ENCODE results near the gene DIP2A. TPM values are rescaled to one million over a fixed set of nuclear protein-coding genes. Genes with fewer than 3 reads are reported as not detected.
"Not testable (repeated sequence)": the region's sequence is repeated elsewhere in the genome, so short reads cannot be mapped to it uniquely, and the experiment has no call there.

DIP2A gene
- total and polyA plus RNA-seq, 2 donors, result 11.9 to 53.1 TPM

GRCh38 chr21:46431448-46431847 lies 27.2 kb upstream of the DIP2A start:
- WGBS, result 95% methylated on average over 21 of the region's 21 CpGs
- H3K36me3 ChIP-seq (ENCODE audit: control insufficient read depth in 2 of 2, insufficient read depth in 2 of 2, low read length in 1 of 2), result peaks cover 70 to 78% of the 10 kb centered on the region in 2 donors
- DNase-seq (ENCODE audit: low read depth in 6 of 9, low spot score in 9 of 9), result no peak

GRCh38 chr21:46431884-46432488 lies 26.7 kb upstream of the DIP2A start:
- Histone ChIP-seq H3K4me3 (ENCODE audit: low read length in 2 of 2) (no peak overlapping the region), H3K4me1 (ENCODE audit: control insufficient read depth in 2 of 2, insufficient read depth in 2 of 2, low read length in 2 of 2) (peaks cover 0 to 16% of the 10 kb centered on the region in 2 donors), H3K27ac (ENCODE audit: low read depth in 1 of 2, low read length in 1 of 2) (peak overlapping the region; percentile 8 to 11), H3K27me3 (ENCODE audit: control insufficient read depth in 2 of 2, insufficient read depth in 1 of 2, low read length in 1 of 2) (no peaks in the 10 kb centered on the region), H3K36me3 (ENCODE audit: control insufficient read depth in 2 of 2, insufficient read depth in 2 of 2, low read length in 1 of 2) (peaks cover 75 to 83% of the 10 kb centered on the region in 2 donors), H3K9me3 (ENCODE audit: control insufficient read depth in 2 of 2, insufficient read depth in 1 of 2, low read length in 1 of 2) (peaks cover 0 to 5% of the 10 kb centered on the region in 2 donors)
- 90% methylated on average over 22 of the region's 22 CpGs for WGBS
- no peak for DNase-seq (ENCODE audit: low read depth in 6 of 9, low spot score in 9 of 9)

More at GRCh38 chr21:46431448-46431847, 27.2 kb upstream of the DIP2A start:
- Histone ChIP-seq H3K4me1 (ENCODE audit: control insufficient read depth in 2 of 2, insufficient read depth in 2 of 2, low read length in 2 of 2) (peaks cover 0 to 12% of the 10 kb centered on the region in 2 donors), H3K27ac (ENCODE audit: low read depth in 1 of 2, low read length in 1 of 2) (peak overlapping the region in 1 of 2 donors; percentile 32), H3K27me3 (ENCODE audit: control insufficient read depth in 2 of 2, insufficient read depth in 1 of 2, low read length in 1 of 2) (no peaks in the 10 kb centered on the region), H3K9me3 (ENCODE audit: control insufficient read depth in 2 of 2, insufficient read depth in 1 of 2, low read length in 1 of 2) (no peaks in the 10 kb centered on the region), H3K4me3 (ENCODE audit: low read length in 2 of 2) (no peak overlapping the region)

- H3K27me3 ChIP-seq (ENCODE audit: control insufficient read depth in 2 of 2, insufficient read depth in 1 of 2, low read length in 1 of 2); H3K4me3 ChIP-seq (ENCODE audit: low read length in 2 of 2); H3K9me3 ChIP-seq (ENCODE audit: control insufficient read depth in 2 of 2, insufficient read depth in 1 of 2, low read length in 1 of 2); DNase-seq (ENCODE audit: low read depth in 6 of 9, low spot score in 9 of 9); H3K27ac ChIP-seq (ENCODE audit: low read depth in 1 of 2, low read length in 1 of 2): not testable (repeated sequence)
- H3K36me3 ChIP-seq (ENCODE audit: control insufficient read depth in 2 of 2, insufficient read depth in 2 of 2, low read length in 1 of 2), result peaks cover 73 to 84% of the 10 kb centered on the region in 2 donors
- 94% methylated on average over 11 of the region's 11 CpGs for WGBS
- H3K4me1 ChIP-seq (ENCODE audit: control insufficient read depth in 2 of 2, insufficient read depth in 2 of 2, low read length in 2 of 2), result peaks cover 0 to 19% of the 10 kb centered on the region in 2 donors
Observed at GRCh38 chr21:46433116-46433515, 25.6 kb upstream of the DIP2A start.

- no peak for DNase-seq (ENCODE audit: low read depth in 6 of 9, low spot score in 9 of 9)
- peaks cover 75 to 80% of the 10 kb centered on the region in 2 donors for H3K36me3 ChIP-seq (ENCODE audit: control insufficient read depth in 2 of 2, insufficient read depth in 2 of 2, low read length in 1 of 2)
- no peak overlapping the region for H3K27ac ChIP-seq (ENCODE audit: low read depth in 1 of 2, low read length in 1 of 2)
- H3K27me3 ChIP-seq (ENCODE audit: control insufficient read depth in 2 of 2, insufficient read depth in 1 of 2, low read length in 1 of 2), result no peaks in the 10 kb centered on the region
- peaks cover 0 to 19% of the 10 kb centered on the region in 2 donors for H3K4me1 ChIP-seq (ENCODE audit: control insufficient read depth in 2 of 2, insufficient read depth in 2 of 2, low read length in 2 of 2)
- 98% methylated on average over 23 of the region's 23 CpGs for WGBS
- H3K9me3 ChIP-seq (ENCODE audit: control insufficient read depth in 2 of 2, insufficient read depth in 1 of 2, low read length in 1 of 2), result peaks cover 1 to 5% of the 10 kb centered on the region in 2 donors
- no peak overlapping the region for H3K4me3 ChIP-seq (ENCODE audit: low read length in 2 of 2)
Observed at GRCh38 chr21:46434322-46434958, 24.3 kb upstream of the DIP2A start.

- peaks cover 1 to 5% of the 10 kb centered on the region in 2 donors for H3K9me3 ChIP-seq (ENCODE audit: control insufficient read depth in 2 of 2, insufficient read depth in 1 of 2, low read length in 1 of 2)
- H3K27ac ChIP-seq (ENCODE audit: low read depth in 1 of 2, low read length in 1 of 2), result peak overlapping the region in 1 of 2 donors; percentile 6
- H3K27me3 ChIP-seq (ENCODE audit: control insufficient read depth in 2 of 2, insufficient read depth in 1 of 2, low read length in 1 of 2), result no peaks in the 10 kb centered on the region
- H3K4me1 ChIP-seq (ENCODE audit: control insufficient read depth in 2 of 2, insufficient read depth in 2 of 2, low read length in 2 of 2), result peaks cover 0 to 14% of the 10 kb centered on the region in 2 donors
- DNase-seq (ENCODE audit: low read depth in 6 of 9, low spot score in 9 of 9), result no peak
- H3K36me3 ChIP-seq (ENCODE audit: control insufficient read depth in 2 of 2, insufficient read depth in 2 of 2, low read length in 1 of 2), result peaks cover 74 to 79% of the 10 kb centered on the region in 2 donors
- no peak overlapping the region for H3K4me3 ChIP-seq (ENCODE audit: low read length in 2 of 2)
- WGBS, result 98% methylated on average over 29 of the region's 29 CpGs
Observed at GRCh38 chr21:46435786-46436227, 22.9 kb upstream of the DIP2A start.

GRCh38 chr21:46436621-46437020 lies 22.1 kb upstream of the DIP2A start:
- Histone ChIP-seq H3K27ac (ENCODE audit: low read depth in 1 of 2, low read length in 1 of 2) (peak overlapping the region; percentile 21 to 56), H3K36me3 (ENCODE audit: control insufficient read depth in 2 of 2, insufficient read depth in 2 of 2, low read length in 1 of 2) (peaks cover 74 to 83% of the 10 kb centered on the region in 2 donors), H3K4me1 (ENCODE audit: control insufficient read depth in 2 of 2, insufficient read depth in 2 of 2, low read length in 2 of 2) (peaks cover 0 to 13% of the 10 kb centered on the region in 2 donors), H3K4me3 (ENCODE audit: low read length in 2 of 2) (no peak overlapping the region), H3K27me3 (ENCODE audit: control insufficient read depth in 2 of 2, insufficient read depth in 1 of 2, low read length in 1 of 2) (no peaks in the 10 kb centered on the region), H3K9me3 (ENCODE audit: control insufficient read depth in 2 of 2, insufficient read depth in 1 of 2, low read length in 1 of 2) (peaks cover 1 to 5% of the 10 kb centered on the region in 2 donors)
- no peak for DNase-seq (ENCODE audit: low read depth in 6 of 9, low spot score in 9 of 9)
- 94% methylated on average over 15 of the region's 15 CpGs for WGBS

GRCh38 chr21:46437096-46437498 lies 21.6 kb upstream of the DIP2A start:
- H3K4me1 ChIP-seq (ENCODE audit: control insufficient read depth in 2 of 2, insufficient read depth in 2 of 2, low read length in 2 of 2), result peaks cover 0 to 13% of the 10 kb centered on the region in 2 donors
- peak in 2 of 9 donors; percentile 16 to 34 for DNase-seq (ENCODE audit: low read depth in 6 of 9, low spot score in 9 of 9)
- H3K27ac ChIP-seq (ENCODE audit: low read depth in 1 of 2, low read length in 1 of 2), result peak overlapping the region in 1 of 2 donors; percentile 57
- no peaks in the 10 kb centered on the region for H3K27me3 ChIP-seq (ENCODE audit: control insufficient read depth in 2 of 2, insufficient read depth in 1 of 2, low read length in 1 of 2)
- peaks cover 1 to 5% of the 10 kb centered on the region in 2 donors for H3K9me3 ChIP-seq (ENCODE audit: control insufficient read depth in 2 of 2, insufficient read depth in 1 of 2, low read length in 1 of 2)
- 86% methylated on average over 13 of the region's 13 CpGs for WGBS
- no peak overlapping the region for H3K4me3 ChIP-seq (ENCODE audit: low read length in 2 of 2)
- peaks cover 74 to 83% of the 10 kb centered on the region in 2 donors for H3K36me3 ChIP-seq (ENCODE audit: control insufficient read depth in 2 of 2, insufficient read depth in 2 of 2, low read length in 1 of 2)

- Histone ChIP-seq H3K36me3 (ENCODE audit: control insufficient read depth in 2 of 2, insufficient read depth in 2 of 2, low read length in 1 of 2) (peaks cover 74 to 83% of the 10 kb centered on the region in 2 donors), H3K9me3 (ENCODE audit: control insufficient read depth in 2 of 2, insufficient read depth in 1 of 2, low read length in 1 of 2) (peaks cover 1 to 5% of the 10 kb centered on the region in 2 donors), H3K4me3 (ENCODE audit: low read length in 2 of 2) (no peak overlapping the region), H3K4me1 (ENCODE audit: control insufficient read depth in 2 of 2, insufficient read depth in 2 of 2, low read length in 2 of 2) (peaks cover 0 to 13% of the 10 kb centered on the region in 2 donors), H3K27me3 (ENCODE audit: control insufficient read depth in 2 of 2, insufficient read depth in 1 of 2, low read length in 1 of 2) (no peaks in the 10 kb centered on the region), H3K27ac (ENCODE audit: low read depth in 1 of 2, low read length in 1 of 2) (peak overlapping the region in 1 of 2 donors; percentile 57)
- 87% methylated on average over 13 of the region's 13 CpGs for WGBS
- peak in 1 of 9 donors; percentile 26 for DNase-seq (ENCODE audit: low read depth in 6 of 9, low spot score in 9 of 9)
Observed at GRCh38 chr21:46437511-46437910, 21.2 kb upstream of the DIP2A start.

- H3K27ac ChIP-seq (ENCODE audit: low read depth in 1 of 2, low read length in 1 of 2), result no peak overlapping the region
- H3K36me3 ChIP-seq (ENCODE audit: control insufficient read depth in 2 of 2, insufficient read depth in 2 of 2, low read length in 1 of 2), result peaks cover 76 to 84% of the 10 kb centered on the region in 2 donors
- WGBS, result 96% methylated on average over 11 of the region's 11 CpGs
- H3K9me3 ChIP-seq (ENCODE audit: control insufficient read depth in 2 of 2, insufficient read depth in 1 of 2, low read length in 1 of 2), result peaks cover 1 to 5% of the 10 kb centered on the region in 2 donors
- no peaks in the 10 kb centered on the region for H3K27me3 ChIP-seq (ENCODE audit: control insufficient read depth in 2 of 2, insufficient read depth in 1 of 2, low read length in 1 of 2)
- DNase-seq (ENCODE audit: low read depth in 6 of 9, low spot score in 9 of 9), result no peak
- peaks cover 0 to 13% of the 10 kb centered on the region in 2 donors for H3K4me1 ChIP-seq (ENCODE audit: control insufficient read depth in 2 of 2, insufficient read depth in 2 of 2, low read length in 2 of 2)
- no peak overlapping the region for H3K4me3 ChIP-seq (ENCODE audit: low read length in 2 of 2)
Observed at GRCh38 chr21:46438241-46438640, 20.4 kb upstream of the DIP2A start.
